Measurements from ENCODE around the gene CRYBG1. TPM values are rescaled to one million over a fixed set of nuclear protein-coding genes. Genes with fewer than 3 reads are reported as not detected.

The CRYBG1 gene
- total and polyA plus RNA-seq, 2 of the 4 experiments (the other 2 are of a cell fraction), result 0.38 to 1.1 TPM

DNA sequence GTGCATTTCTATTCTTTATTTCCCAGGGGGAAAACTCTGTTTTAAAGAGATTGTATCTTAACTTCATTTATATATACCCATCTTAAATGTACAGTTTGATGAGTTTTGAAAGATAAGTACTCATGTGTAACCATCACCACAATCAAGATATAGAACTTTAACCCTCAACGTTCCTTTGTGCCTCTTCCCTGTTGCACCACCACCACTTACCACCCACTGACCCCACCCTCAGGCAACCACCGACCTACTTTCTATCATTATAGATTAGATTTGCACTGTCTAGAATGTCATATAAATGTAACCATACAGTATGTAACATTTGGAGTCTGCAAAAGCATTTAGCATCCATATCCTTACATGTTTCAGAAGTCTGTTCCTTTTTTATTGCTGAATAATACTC is 147.8 kb downstream of the CRYBG1 start:
- POLR2A ChIA-PET (ENCODE audit: unreplicated experiment), result no interaction called here
- CTCF ChIA-PET, result interaction anchor here (0.6 to 1.1 kb wide), 2 partner anchors 58 to 133 kb away, joined by 3 to 5 read pairs; no protein-coding TSS in a partner anchor
- no CpG with 5 or more reads among the region's 2 CpGs for WGBS, 2 experiments (ENCODE audit: extremely low coverage in 2 of 2, insufficient read length in 1 of 2)

More for the DNA sequence above, 147.8 kb downstream of the CRYBG1 start:
- Histone ChIP-seq H2BK15ac (ENCODE audit: low read depth, low read length) (no peak overlapping the region), H3K9ac (ENCODE audit: low read depth, low read length) (no peak overlapping the region), H2BK20ac (ENCODE audit: low read depth, low read length) (no peak overlapping the region), H3K9me3 (ENCODE audit: control insufficient read depth, insufficient read depth, low read length) (no peaks in the 10 kb centered on the region), H4K5ac (ENCODE audit: low read depth, low read length) (no peak overlapping the region), H3K9me1 (ENCODE audit: insufficient read depth, low read length) (peaks cover 4% of the 10 kb centered on the region; the same call in 1 of the 2 replicates), H4K8ac (ENCODE audit: low read depth in 2 of 2, low read length in 2 of 2) (no peak overlapping the region), H4K20me1 (ENCODE audit: insufficient read depth, low read length) (no peaks in the 10 kb centered on the region), H3K4me3 (ENCODE audit: insufficient read depth, low read depth, low read length) (no peak overlapping the region), H3K4ac (ENCODE audit: low read depth, low read length) (no peak overlapping the region), H2BK5ac (ENCODE audit: low read depth, low read length, poor library complexity, severe bottlenecking) (no peak overlapping the region), H3K4me1 (ENCODE audit: control insufficient read depth, insufficient read depth, low read length) (peaks cover 7% of the 10 kb centered on the region; the same call in 1 of the 2 replicates), H2AK5ac (ENCODE audit: low read depth, low read length) (no peak overlapping the region), H2BK120ac (ENCODE audit: low read depth, low read length) (no peak overlapping the region), H3K36me3 (ENCODE audit: control insufficient read depth, insufficient read depth, low read length) (no peaks in the 10 kb centered on the region), H3K23ac (ENCODE audit: low read depth, low read length) (no peak overlapping the region), H3K18ac (ENCODE audit: low read depth, low read length) (no peak overlapping the region), H3K4me2 (ENCODE audit: low read depth, low read length) (no peak overlapping the region), H3K14ac (replicated peaks; ENCODE audit: low read depth, low read length) (no peak overlapping the region), H2AFZ (replicated peaks; ENCODE audit: low read length, poor library complexity) (no peak overlapping the region), H2AK9ac (replicated peaks; ENCODE audit: low read depth, low read length, poor library complexity) (no peak overlapping the region), H3K27ac (ENCODE audit: insufficient read depth, low read length) (no peak overlapping the region), H4K91ac (ENCODE audit: insufficient read depth, low read depth, low read length) (no peak overlapping the region), H3K27me3 (ENCODE audit: control insufficient read depth, insufficient read depth, low read length) (peaks cover 38% of the 10 kb centered on the region), H3K79me1 (ENCODE audit: low read depth in 1 of 2, low read length in 2 of 2) (no peaks in the 10 kb centered on the region), H3K56ac (ENCODE audit: extremely low read depth, insufficient read depth, low read length) (no peak overlapping the region)
- ATAC-seq (ENCODE audit: low read depth), result no peak
- in situ Hi-C loops (cut with MboI; ENCODE audit: low sequenced_read_pairs) (loop anchor here (10.0 kb wide), 1 partner anchor 53 kb away; no protein-coding TSS in a partner anchor), intact Hi-C loops (cut with micrococcal nuclease) (no loop called here), dilution Hi-C loops (cut with HindIII; ENCODE audit: low sequenced_read_pairs, unreplicated experiment) (no loop called here)
- no peak for DNase-seq
- BruUV-seq (replicated peaks), result no TSS peak
- TF ChIP-seq RAD21 (IDR thresholded peaks at IDR 0.05; ENCODE audit: low read length) (no peak), CHD1 (IDR thresholded peaks at IDR 0.05; ENCODE audit: low read depth, low read length) (no peak)

Data from IMR-90 (cell line).